ENCODE data around the gene NTN5. TPM values are rescaled to one million over a fixed set of nuclear protein-coding genes. Genes with fewer than 3 reads are reported as not detected.

The NTN5 gene
- total and polyA plus RNA-seq, 10 of the 15 experiments (the other 5 are each of a cell fraction or from before 2014, with no cell fraction given) = 0.07 to 0.22 TPM; not detected in 8

DNA sequence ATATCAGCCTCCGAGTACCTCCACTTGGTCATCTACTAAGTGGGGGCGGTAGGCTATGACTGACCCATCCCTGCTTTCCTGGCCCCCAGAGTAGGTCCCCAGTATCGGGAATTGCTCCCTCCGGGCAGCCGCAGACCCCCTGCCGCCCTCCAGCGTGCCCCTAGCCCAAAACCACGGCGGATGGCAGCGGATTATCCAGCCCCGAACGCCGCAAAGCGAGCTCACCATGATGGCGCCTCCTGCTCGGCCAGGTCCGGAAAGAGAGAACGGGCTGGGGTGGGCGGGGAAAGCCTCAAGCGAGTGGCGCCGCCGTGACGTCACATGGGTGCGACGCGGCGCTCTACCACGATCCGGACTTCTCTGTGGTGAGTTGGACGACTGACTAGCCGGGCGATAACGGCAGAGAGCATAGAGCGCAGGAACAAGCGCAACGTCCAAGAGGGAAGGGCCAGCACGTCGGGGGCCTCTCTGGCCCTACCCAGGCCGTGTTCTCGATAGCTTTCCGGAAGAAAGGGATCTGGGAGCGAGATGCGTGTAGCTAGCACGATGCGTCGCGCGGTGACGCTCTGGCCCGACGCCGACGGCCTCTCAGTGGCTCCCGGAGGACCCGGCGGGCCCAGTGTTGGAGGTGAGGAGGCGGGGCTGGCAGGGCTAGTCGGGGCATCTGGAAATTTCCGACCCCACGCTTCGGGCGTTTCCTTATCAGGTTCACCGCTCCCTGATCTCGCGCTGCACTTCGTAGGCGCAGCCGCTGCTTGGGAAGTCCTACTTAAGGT lies 53.7 kb downstream of the NTN5 start, which contains the start of the genes RPL18 and SPHK2 (continued):
- TF ChIP-seq, protein P1, sequence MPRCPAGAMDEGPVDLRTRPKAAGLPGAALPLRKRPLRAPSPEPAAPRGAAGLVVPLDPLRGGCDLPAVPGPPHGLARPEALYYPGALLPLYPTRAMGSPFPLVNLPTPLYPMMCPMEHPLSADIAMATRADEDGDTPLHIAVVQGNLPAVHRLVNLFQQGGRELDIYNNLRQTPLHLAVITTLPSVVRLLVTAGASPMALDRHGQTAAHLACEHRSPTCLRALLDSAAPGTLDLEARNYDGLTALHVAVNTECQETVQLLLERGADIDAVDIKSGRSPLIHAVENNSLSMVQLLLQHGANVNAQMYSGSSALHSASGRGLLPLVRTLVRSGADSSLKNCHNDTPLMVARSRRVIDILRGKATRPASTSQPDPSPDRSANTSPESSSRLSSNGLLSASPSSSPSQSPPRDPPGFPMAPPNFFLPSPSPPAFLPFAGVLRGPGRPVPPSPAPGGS (IDR thresholded peaks at IDR 0.05; ENCODE audit: borderline replicate concordance, insufficient read depth, low read depth, low read length, poor library complexity, severe bottlenecking) = no peak
- TF ChIP-seq TCF3 (IDR thresholded peaks at IDR 0.05; ENCODE audit: borderline replicate concordance, insufficient read depth, low read depth, low read length) (peak; percentile 70; the same call in 1 of the 2 replicates), SMARCA5 (IDR thresholded peaks at IDR 0.05) (no peak), WRNIP1 (IDR thresholded peaks at IDR 0.05; ENCODE audit: borderline replicate concordance, low read depth, low read length) (no peak), MYB (IDR thresholded peaks at IDR 0.05; ENCODE audit: borderline replicate concordance, low read depth, low read length) (no peak), RFX5 (IDR thresholded peaks at IDR 0.05; ENCODE audit: low read depth, low read length) (no peak), TARDBP (IDR thresholded peaks at IDR 0.05; ENCODE audit: borderline replicate concordance) (peak; percentile 96), JUND (IDR thresholded peaks at IDR 0.05; ENCODE audit: low read depth, low read length) (no peak), KAT2A (conservative IDR thresholded peaks at IDR 0.05; ENCODE audit: control insufficient read depth, low read depth, low read length) (no peak), BRCA1 (IDR thresholded peaks at IDR 0.05; ENCODE audit: low read depth, low read length) (no peak), SREBF2 (IDR thresholded peaks at IDR 0.05; ENCODE audit: low read length) (no peak), ZSCAN29 (IDR thresholded peaks at IDR 0.05) (peak; percentile 63; the same call in 1 of the 2 replicates), CBFB (IDR thresholded peaks at IDR 0.05; ENCODE audit: low read depth) (peak; percentile 96), FOXM1 (IDR thresholded peaks at IDR 0.05; ENCODE audit: low read depth, low read length) (no peak), NKRF (conservative IDR thresholded peaks at IDR 0.05) (peak; percentile 80), MXI1 (IDR thresholded peaks at IDR 0.05; ENCODE audit: low read depth, low read length) (peak; percentile 92), ZBED1 (IDR thresholded peaks at IDR 0.05; ENCODE audit: borderline replicate concordance) (peak; percentile 72; the same call in 1 of the 2 replicates), PAX5 (IDR thresholded peaks at IDR 0.05; ENCODE audit: borderline replicate concordance, low read depth, low read length) (peak; percentile 39; the same call in 1 of the 2 replicates), CHD1 (IDR thresholded peaks at IDR 0.05; ENCODE audit: low read depth, low read length) (no peak; the same call in 1 of the 2 replicates), BCLAF1 (IDR thresholded peaks at IDR 0.05) (no peak), ZNF24 (IDR thresholded peaks at IDR 0.05) (peak; percentile 83), TCF7 (IDR thresholded peaks at IDR 0.05; ENCODE audit: borderline replicate concordance) (peak; percentile 22; the same call in 1 of the 2 replicates), SMC3 (IDR thresholded peaks at IDR 0.05; ENCODE audit: borderline replicate concordance, low read length) (no peak)
- TF ChIP-seq, protein P2, sequence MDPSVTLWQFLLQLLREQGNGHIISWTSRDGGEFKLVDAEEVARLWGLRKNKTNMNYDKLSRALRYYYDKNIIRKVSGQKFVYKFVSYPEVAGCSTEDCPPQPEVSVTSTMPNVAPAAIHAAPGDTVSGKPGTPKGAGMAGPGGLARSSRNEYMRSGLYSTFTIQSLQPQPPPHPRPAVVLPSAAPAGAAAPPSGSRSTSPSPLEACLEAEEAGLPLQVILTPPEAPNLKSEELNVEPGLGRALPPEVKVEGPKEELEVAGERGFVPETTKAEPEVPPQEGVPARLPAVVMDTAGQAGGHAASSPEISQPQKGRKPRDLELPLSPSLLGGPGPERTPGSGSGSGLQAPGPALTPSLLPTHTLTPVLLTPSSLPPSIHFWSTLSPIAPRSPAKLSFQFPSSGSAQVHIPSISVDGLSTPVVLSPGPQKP (IDR thresholded peaks at IDR 0.05; ENCODE audit: low read depth, low read length) = peak; percentile 89

Data from GM12878 (cell line).